Motor neuron (in vitro differentiated cells): ENCODE measurements around the gene PIM3. TPM values are rescaled to one million over a fixed set of nuclear protein-coding genes. Genes with fewer than 3 reads are reported as not detected.
"Not testable (repeated sequence)": the region's sequence is repeated elsewhere in the genome, so short reads cannot be mapped to it uniquely, and the experiment has no call there.

Source experiments
- ATAC-seq, 8 experiments: fragments of 200-7000 bp; cut with Tn5 transposase; replicated peaks in 6 of 8; 2 replicates each; pipeline ENCODE4 v1.8.0; 2021; ENCODE audit warnings: mild to moderate bottlenecking in 8 of 8, moderate library complexity in 8 of 8
- H3K27ac ChIP-seq, 2 donors: fragments of 250-450 bp; sonication (Bioruptor Pico); 2 replicates each; pipeline ENCODE4 v1.9.0; 2021; ENCODE audit warnings: antibody characterized with exemption in 2 of 2, mild to moderate bottlenecking in 2 of 2, moderate library complexity in 1 of 2
- H3K4me1 ChIP-seq, 2 donors: fragments of 250-450 bp; sonication (Bioruptor Pico); replicated peaks in 1 of 2; 2 replicates each; pipeline ENCODE4 v1.6.1; 2021; ENCODE audit warnings: antibody characterized with exemption in 2 of 2, mild to moderate bottlenecking in 2 of 2, moderate library complexity in 1 of 2
- H3K4me3 ChIP-seq, 5 donors: fragments of 250-450 bp; sonication (Bioruptor Pico); 2 replicates each; pipeline ENCODE4 v1.9.0; 2021; ENCODE audit warnings: antibody characterized with exemption in 5 of 5, mild to moderate bottlenecking in 5 of 5, moderate library complexity in 4 of 5
- WGBS, 10 experiments: fragments of 450-650 bp; shearing (Covaris generic); methylation state at CpG; one replicate each; pipeline ENCODE4 v1.0.0; 2022; 5-methylcytosine and 5-hydroxymethylcytosine counted together
- in situ Hi-C, 9 experiments: fragments of 400-800 bp; cut with MboI; loops; one replicate each; pipeline ENCODE4 v1.15.0; 2021; ENCODE audit warnings: low sequenced_read_pairs in 9 of 9, low pct_unique_long_range_greater_than_20kb in 2 of 9; ENCODE audit not compliant: unreplicated experiment in 9 of 9
- total RNA-seq, 8 experiments: library from RNA; unstranded; fragments of 300-600 nt; gene quantifications; 2 replicates each; pipeline versions ENCODE4 v1.2.3 to v1.2.4, GENCODE V29; 2022

The PIM3 gene
- total RNA-seq, 8 experiments from 2014 or later: 10.1 to 40.6 (median 22.4) TPM

DNA sequence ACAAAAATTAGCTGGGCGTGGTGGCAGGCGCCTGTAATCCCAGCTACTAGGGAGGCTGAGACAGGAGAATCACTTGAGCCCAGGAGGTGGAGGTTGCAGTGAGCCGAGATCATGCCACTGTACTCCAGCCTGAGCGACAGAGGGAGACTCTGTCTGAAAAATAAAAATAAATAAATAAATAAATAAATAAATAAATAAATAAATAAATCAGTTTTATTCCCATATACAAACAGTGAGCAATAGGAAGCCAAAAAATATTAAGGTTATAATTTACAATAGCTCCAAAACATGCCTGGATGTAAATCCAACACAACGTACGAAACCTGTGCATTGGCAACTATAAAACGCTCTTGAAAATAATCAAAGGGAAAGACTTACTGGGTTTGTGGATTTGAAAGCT is 21.2 kb downstream of the PIM3 start:
- in situ Hi-C loops, ATAC-seq: not testable (repeated sequence)

DNA sequence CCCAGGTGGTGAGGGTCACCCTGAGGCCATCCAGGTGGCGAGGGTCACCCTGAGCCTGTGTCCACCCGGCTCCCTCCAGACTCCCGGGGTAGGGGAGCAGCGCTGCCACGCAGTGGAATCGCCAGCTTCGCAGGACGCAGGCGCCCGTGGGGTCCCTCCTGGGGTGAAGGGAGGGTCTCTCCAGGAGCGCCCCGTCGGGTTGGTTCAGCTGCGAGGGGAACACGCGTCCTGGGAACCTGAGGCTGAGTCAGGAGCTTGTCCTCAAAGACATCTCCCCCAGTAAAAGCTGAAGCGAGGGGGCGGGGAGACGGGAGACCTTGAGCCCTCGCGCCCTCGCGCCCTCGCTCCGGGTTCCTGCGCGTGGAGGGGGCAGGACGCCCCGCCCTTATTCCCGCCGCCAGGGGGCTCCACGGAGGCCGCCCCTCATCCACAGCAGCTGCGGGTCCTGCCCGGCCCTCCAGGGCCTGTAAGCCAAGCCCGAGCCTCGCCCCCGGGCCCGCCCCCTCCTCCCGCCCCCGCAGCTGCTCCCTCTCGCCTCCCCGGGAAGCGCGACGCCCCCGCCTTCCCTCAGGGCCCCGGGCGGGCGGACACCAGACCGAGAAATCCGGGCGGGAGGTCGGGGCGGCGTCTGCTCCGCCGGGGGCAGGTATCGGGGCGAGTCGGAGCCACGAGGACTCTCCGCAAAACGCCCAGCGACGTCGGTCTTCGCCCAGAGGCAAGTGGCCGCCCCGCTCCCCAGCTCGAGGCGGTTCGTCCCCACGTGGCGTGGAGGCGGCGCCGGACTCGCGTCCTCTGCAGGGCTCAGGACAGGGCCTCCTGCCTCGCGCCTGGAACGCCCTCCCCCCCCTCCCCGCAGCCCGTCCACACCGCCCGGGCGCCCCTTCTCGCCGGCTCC is 22.8 kb downstream of the PIM3 start:
- in situ Hi-C loops: no loop called here
- peak in 6 of 8 experiments; percentile 48 to 87 (median 85) for ATAC-seq
- Histone ChIP-seq H3K27ac (no peak overlapping the region), H3K4me3 (no peak overlapping the region), H3K4me1 (no peaks in the 10 kb centered on the region)
- 20 to 36% methylated on average over 1 to 9 of the region's 90 CpGs; no CpG with 5 or more reads in 8 of the 10 experiments for WGBS, 10 experiments

More for the DNA sequence above, 21.2 kb downstream of the PIM3 start:
- H3K27ac ChIP-seq, H3K4me1 ChIP-seq, H3K4me3 ChIP-seq: not testable (repeated sequence)
- WGBS, 10 experiments: 76 to 100% (median 96%) methylated on average over 1 to 7 of the region's 7 CpGs

DNA sequence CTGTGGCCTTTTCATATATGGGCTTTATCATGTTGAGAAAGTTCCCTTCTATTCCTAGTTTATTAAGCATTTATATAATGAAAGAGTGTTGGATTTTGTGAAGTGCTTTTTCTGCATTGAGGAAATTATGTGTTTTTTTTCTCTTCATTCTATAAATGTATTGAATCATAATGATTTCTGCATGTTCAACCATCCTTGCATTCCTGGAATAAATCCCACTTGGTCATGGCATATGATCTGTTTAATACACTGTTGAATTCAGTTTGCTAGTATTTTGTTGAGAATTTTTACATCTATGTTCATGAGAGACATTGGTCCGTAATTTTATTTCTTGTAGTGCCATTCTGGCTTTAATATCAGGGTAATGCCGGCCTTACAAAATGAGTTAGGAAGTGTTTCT is 25.8 kb downstream of the PIM3 start:
- H3K4me1 ChIP-seq: no peaks in the 10 kb centered on the region
- no peak overlapping the region for H3K4me3 ChIP-seq
- in situ Hi-C loops: no loop called here
- no peak overlapping the region for H3K27ac ChIP-seq
- WGBS, 10 experiments: 49 to 100% (median 86%) methylated on average over 1 to 2 of the region's 2 CpGs
- ATAC-seq: no peak

GRCh38 chr22:49989826-49990225 is 29.3 kb downstream of the PIM3 start:
- H3K4me3 ChIP-seq, H3K4me1 ChIP-seq, ATAC-seq, in situ Hi-C loops, H3K27ac ChIP-seq: not testable (repeated sequence)
- WGBS, 10 experiments: no CpG with 5 or more reads among the region's 24 CpGs

DNA sequence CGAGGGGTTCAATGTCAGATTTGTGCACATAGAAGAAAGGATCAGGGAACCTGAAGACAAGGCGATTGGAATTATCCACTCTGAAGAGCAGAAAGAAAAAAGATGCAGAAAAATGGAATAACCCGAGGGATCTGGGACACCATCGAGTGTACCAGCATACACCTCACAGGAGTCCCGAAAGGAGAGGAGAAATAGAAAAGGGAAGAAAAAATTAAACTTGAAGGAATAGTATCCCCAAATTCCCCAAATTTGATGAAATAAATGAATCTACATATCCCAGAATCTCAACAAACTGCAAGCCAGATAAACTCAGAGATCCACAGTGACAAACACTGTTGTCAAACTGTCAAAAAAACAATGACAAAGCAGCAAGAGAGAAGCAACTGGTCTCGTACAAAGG is 30.6 kb downstream of the PIM3 start:
- in situ Hi-C loops: no loop called here
- Histone ChIP-seq H3K4me3 (no peak overlapping the region), H3K4me1 (no peaks in the 10 kb centered on the region), H3K27ac (no peak overlapping the region)
- WGBS, 10 experiments: 33 to 87% (median 65%) methylated on average over 5 to 6 of the region's 6 CpGs
- ATAC-seq: no peak

DNA sequence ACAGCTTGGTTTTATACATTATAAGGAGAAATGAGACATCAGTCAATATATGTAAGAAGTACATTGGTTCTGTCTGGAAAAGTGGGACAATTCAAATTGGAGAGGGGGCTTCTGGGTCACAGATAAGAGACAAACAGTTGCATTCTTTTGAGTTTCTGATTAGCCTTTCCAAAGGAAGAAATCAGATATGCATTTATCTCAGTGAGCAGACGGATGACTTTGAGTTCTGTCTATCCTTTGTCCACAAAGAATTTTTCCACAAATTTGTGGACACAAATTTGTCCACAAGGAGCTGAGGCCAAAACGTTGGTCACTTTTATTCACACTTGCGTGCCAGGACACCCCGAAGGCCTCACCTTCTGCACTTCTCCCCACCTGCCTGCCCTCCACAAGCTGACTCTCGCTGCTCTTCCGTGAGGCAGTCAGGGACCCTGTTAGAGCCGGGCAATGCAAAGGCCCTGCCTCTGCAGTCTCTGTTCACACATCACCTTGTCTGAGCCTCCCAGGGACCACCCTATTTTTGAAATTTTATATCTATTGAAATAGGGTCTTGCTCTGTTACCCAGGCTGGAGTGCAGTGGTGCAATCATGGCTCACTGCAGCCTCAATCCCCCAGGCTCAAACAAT is 31.4 kb downstream of the PIM3 start:
- no peak for ATAC-seq
- H3K27ac ChIP-seq: no peak overlapping the region
- no peaks in the 10 kb centered on the region for H3K4me1 ChIP-seq
- H3K4me3 ChIP-seq: no peak overlapping the region
- 43 to 87% (median 66%) methylated on average over 1 to 7 of the region's 7 CpGs; no CpG with 5 or more reads in 1 of the 10 experiments for WGBS, 10 experiments
- in situ Hi-C loops: no loop called here

DNA sequence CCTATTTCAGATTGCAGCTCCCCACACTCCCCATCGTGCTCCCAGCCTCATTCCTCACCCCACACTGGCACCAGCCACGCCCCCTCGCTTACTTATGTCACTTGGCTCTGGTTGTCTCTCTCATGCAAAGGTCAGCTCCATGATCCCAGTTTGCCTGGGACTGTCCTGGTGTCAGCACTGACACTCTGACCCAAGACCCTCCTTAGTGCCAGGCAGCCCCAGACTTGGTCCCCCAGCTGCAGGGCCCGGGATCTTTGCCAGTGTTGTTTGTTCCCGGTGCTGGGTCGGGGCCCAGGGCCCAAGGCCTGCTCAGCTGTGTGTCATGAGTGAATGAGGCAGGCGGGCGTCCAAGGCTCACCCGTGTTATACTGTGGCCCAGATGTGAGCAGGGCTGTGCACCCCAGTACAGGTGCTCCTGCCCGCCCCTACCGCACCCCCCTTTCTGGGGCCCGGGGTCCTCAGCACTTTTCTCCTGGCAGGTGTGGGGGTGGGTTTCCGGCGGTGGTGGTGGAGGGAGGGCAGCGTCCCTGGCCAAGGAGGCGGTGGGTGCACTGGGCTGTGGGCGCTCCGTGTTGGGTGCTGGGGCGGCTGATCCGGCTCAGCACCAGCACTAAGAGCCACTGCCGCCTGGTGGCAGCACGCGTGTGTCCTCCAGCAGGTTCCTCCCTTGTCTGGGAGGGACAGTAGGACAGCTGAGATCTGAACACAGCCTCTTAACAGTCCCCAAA is 32.5 kb downstream of the PIM3 start:
- Histone ChIP-seq H3K27ac (no peak overlapping the region), H3K4me3 (no peak overlapping the region), H3K4me1 (no peaks in the 10 kb centered on the region)
- 10 to 60% methylated on average over 2 of the region's 23 CpGs; no CpG with 5 or more reads in 8 of the 10 experiments for WGBS, 10 experiments
- in situ Hi-C loops: no loop called here
- peak; percentile 47 to 97 (median 64) for ATAC-seq

DNA sequence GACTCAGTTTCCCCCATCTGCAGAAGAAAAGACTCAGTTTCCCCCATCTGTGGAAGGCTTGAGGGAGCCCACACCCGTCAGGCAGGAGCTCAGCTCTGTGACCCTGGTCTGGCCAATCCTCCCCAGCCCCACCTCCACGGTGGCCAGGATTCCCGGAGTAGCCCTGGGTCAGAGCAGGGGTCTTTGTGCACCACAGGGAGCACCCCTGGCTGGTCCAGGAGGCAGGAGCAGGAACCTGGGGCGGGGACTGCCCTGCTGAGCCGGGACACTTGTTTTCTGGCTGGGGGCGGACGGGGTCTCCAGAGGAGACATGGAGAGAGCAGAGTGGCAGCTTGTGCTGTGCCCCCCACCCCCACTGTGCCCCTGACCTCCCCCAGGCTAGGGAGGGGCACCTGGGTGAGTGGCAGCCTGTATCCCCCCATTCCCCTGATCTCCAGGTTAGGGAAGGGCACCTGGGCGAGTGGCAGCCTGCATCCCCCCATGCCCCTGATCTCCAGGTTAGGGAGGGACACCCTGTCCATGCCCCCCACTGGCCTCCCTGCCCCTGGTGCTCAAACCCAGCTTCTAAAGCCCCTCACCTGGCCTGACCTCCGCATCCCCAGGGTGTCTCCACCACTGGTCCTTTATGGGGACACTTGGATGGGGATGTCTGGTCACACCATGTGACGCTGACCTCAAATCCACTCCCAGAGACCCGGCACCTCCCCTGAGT is 33.2 kb downstream of the PIM3 start:
- H3K4me3 ChIP-seq: no peak overlapping the region
- 0 to 80% (median 30%) methylated on average over 1 to 7 of the region's 11 CpGs; no CpG with 5 or more reads in 6 of the 10 experiments for WGBS, 10 experiments
- no peak overlapping the region for H3K27ac ChIP-seq
- in situ Hi-C loops: no loop called here
- ATAC-seq: peak in 4 of 8 experiments; percentile 3 to 34 (median 8)
- H3K4me1 ChIP-seq: no peaks in the 10 kb centered on the region

- ATAC-seq: no peak
- Histone ChIP-seq H3K4me3 (no peak overlapping the region), H3K4me1 (no peaks in the 10 kb centered on the region), H3K27ac (no peak overlapping the region)
- 45 to 92% methylated on average over 4 of the region's 21 CpGs; no CpG with 5 or more reads in 8 of the 10 experiments for WGBS, 10 experiments
- in situ Hi-C loops: no loop called here
Measured at GRCh38 chr22:49994361-49995040, 33.9 kb downstream of the PIM3 start.

DNA sequence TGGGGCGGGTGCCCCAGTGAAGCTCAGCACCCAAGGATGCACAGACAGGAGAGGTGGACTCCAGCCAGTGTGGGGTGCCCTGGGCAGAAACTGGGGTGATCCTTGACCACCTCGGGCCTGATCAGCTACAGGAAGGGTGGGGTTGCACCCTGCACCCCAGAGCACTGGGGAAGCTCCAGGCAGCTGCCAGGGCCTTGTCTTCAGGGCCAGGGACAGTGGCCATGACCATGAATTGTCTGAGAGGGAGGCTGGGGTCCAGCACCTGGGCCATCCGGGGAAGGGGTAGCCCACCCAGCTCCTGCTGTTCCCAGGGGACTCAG is 34.4 kb downstream of the PIM3 start:
- ATAC-seq: no peak
- in situ Hi-C loops: no loop called here
- WGBS, 10 experiments: no CpG with 5 or more reads among the region's 3 CpGs
- H3K4me1 ChIP-seq: no peaks in the 10 kb centered on the region
- H3K4me3 ChIP-seq: no peak overlapping the region
- no peak overlapping the region for H3K27ac ChIP-seq

DNA sequence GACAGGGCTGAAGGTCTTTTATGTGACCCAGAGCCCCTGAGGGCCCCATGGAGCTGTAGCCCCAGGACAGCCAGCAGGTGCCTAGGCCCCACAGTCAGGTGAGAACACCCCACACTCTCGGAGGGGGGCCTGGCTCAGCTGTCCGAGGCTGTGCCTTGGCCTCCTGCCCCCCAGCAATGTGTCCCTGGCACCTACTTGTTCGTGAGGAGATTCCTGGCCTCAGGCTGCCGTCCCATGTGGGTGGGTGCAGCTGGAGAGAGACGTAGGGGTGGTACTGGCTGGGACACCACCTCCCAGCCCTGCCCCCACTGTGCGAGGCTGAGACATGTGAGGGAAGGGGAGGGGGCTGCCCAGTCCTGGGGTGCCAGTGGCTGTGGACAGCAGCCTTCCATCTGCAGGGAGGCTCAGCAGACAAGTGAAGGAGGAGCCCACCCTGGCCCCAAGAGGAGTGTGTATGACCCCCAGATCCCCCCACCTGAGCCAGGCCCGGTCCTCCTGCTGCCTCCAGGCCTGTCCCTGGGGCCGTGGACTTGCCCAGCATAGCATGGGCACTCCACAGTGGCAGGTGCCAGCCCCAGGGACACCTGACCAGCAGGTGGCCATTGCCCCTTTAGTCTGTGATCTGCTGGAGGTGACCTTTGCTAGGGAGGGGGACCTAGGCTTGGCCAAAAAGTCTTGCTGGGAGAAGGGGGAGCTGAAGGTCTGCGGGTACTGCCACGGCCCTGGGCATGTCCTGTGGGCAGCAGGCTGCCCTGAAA is 35.0 kb downstream of the PIM3 start:
- WGBS, 10 experiments: 29 to 92% (median 40%) methylated on average over 1 to 2 of the region's 10 CpGs; no CpG with 5 or more reads in 7 of the 10 experiments
- Histone ChIP-seq H3K27ac (no peak overlapping the region), H3K4me1 (no peaks in the 10 kb centered on the region), H3K4me3 (no peak overlapping the region)
- in situ Hi-C loops: no loop called here
- no peak for ATAC-seq

DNA sequence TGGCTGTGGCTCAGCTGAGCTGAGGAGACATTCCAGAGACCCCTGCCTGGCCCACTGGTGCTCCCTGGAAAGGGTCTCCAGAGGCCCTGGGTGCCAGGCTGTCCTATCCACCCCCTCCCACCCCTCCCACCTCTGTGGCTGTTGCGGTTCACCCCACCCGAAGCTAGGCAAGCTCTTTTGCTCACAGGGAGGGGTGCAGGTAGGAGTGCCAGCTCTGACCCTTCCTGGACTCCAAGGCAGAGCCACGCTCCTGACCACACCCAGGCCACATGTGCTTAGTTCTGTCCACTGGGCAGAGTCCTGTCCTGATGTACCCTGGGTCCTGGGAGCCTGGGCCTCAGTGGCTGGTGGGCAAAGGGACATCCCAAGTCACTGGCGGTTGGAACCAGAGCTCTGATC is 35.5 kb downstream of the PIM3 start:
- H3K4me1 ChIP-seq: no peaks in the 10 kb centered on the region
- WGBS, 10 experiments: 60% methylated on average over 1 of the region's 4 CpGs; no CpG with 5 or more reads in 8 of the 10 experiments
- H3K27ac ChIP-seq: no peak overlapping the region
- ATAC-seq: peak in 3 of 8 experiments; percentile 62 to 74 (median 62)
- H3K4me3 ChIP-seq: no peak overlapping the region
- in situ Hi-C loops: no loop called here
